ENCODE measurements around the gene DISC1. TPM values are rescaled to one million over a fixed set of nuclear protein-coding genes. Genes with fewer than 3 reads are reported as not detected.
"Not testable (repeated sequence)": the region's sequence is repeated elsewhere in the genome, so short reads cannot be mapped to it uniquely, and the experiment has no call there.

DISC1 gene
- total RNA-seq, 2 donors from 2014 or later = 8.0 to 9.4 TPM

DNA sequence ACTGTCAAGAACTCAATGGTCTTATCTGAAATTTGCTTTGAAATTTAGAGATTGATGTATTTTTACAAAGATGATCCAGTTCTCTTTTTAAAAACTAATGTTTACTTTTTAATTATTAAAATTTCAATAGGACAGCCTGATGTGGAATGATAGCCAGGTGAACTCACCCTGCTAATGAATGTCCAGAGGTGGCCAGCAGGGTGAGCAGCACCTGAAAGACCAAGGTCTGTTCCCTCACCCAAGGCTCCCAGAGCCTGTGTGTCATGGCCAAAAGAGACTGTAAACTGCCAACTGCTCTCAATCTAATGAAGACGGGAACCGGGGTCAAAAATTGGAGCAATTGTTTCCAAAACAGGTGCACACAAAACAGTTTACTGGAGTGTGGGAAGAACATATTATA lies 340.4 kb downstream of the DISC1 start:
- no peaks in the 10 kb centered on the region for H3K4me1 ChIP-seq (ENCODE audit: control insufficient read depth, insufficient read depth, low read length)
- TF ChIP-seq, protein P1, sequence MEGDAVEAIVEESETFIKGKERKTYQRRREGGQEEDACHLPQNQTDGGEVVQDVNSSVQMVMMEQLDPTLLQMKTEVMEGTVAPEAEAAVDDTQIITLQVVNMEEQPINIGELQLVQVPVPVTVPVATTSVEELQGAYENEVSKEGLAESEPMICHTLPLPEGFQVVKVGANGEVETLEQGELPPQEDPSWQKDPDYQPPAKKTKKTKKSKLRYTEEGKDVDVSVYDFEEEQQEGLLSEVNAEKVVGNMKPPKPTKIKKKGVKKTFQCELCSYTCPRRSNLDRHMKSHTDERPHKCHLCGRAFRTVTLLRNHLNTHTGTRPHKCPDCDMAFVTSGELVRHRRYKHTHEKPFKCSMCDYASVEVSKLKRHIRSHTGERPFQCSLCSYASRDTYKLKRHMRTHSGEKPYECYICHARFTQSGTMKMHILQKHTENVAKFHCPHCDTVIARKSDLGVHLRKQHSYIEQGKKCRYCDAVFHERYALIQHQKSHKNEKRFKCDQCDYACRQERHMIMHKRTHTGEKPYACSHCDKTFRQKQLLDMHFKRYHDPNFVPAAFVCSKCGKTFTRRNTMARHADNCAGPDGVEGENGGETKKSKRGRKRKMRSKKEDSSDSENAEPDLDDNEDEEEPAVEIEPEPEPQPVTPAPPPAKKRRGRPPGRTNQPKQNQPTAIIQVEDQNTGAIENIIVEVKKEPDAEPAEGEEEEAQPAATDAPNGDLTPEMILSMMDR (conservative IDR thresholded peaks at IDR 0.05) = peak; percentile 75
- H3K4me3 Mint-ChIP-seq = no peak overlapping the region
- H3K4me3 ChIP-seq (ENCODE audit: low read length) = no peak overlapping the region
- no peak overlapping the region for H3K27ac Mint-ChIP-seq
- no peaks in the 10 kb centered on the region for H3K36me3 ChIP-seq (ENCODE audit: control insufficient read depth, insufficient read depth, low read length)
- no peaks in the 10 kb centered on the region for H3K27me3 Mint-ChIP-seq (ENCODE audit: insufficient read depth)
- peaks cover 5% of the 10 kb centered on the region for H3K9me3 Mint-ChIP-seq
- WGBS, 2 experiments (ENCODE audit: insufficient coverage in 1 of 2, insufficient read length in 1 of 2) = 83% methylated on average over 2 of the region's 2 CpGs; no CpG with 5 or more reads in 1 of the 2 experiments
- peaks cover 3% of the 10 kb centered on the region for H3K36me3 Mint-ChIP-seq (ENCODE audit: low read depth)
- no peak overlapping the region for H3K9ac ChIP-seq (ENCODE audit: extremely low read depth, low read length, poor library complexity, severe bottlenecking)
- peaks cover 17% of the 10 kb centered on the region for H3K4me1 Mint-ChIP-seq
- no peak overlapping the region for H3K27ac ChIP-seq (ENCODE audit: low read depth, low read length)
- no peaks in the 10 kb centered on the region for H3K27me3 ChIP-seq (ENCODE audit: control insufficient read depth, insufficient read depth, low read length, poor library complexity, severe bottlenecking)
- DNase-seq = peak; percentile 62
- no peaks in the 10 kb centered on the region for H3K9me3 ChIP-seq (ENCODE audit: control insufficient read depth, low read length)

DNA sequence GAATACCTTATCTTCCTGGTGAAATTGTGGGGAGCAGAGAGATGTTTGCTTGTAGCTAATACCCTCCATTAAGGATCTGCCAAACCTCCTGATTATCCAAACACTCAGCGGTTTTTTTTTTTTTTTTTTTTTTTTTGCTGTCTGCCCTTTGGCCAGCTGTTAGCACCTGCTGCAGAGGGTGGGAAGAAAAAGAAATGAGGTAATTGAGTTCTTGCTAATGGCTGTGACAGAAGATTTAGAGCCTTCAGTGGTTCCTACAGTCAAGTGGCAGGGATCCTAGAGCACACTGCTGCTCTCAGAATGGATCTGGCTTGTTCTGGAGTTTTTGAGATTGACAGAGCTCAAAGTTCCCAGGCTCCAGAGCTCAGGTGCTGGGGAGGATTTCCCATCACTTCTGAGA lies 342.5 kb downstream of the DISC1 start:
- no peak overlapping the region for H3K27ac ChIP-seq (ENCODE audit: low read depth, low read length)
- Mint-ChIP-seq H3K4me3 (no peak overlapping the region), H3K27me3 (ENCODE audit: insufficient read depth) (no peaks in the 10 kb centered on the region), H3K36me3 (ENCODE audit: low read depth) (peaks cover 1% of the 10 kb centered on the region), H3K27ac (no peak overlapping the region), H3K4me1 (peaks cover 16% of the 10 kb centered on the region), H3K9me3 (peaks cover 1% of the 10 kb centered on the region)
- WGBS, 2 experiments (ENCODE audit: insufficient coverage in 1 of 2, insufficient read length in 1 of 2) = no CpG with 5 or more reads among the region's 1 CpG
- H3K9me3 ChIP-seq (ENCODE audit: control insufficient read depth, low read length) = no peaks in the 10 kb centered on the region
- no peaks in the 10 kb centered on the region for H3K4me1 ChIP-seq (ENCODE audit: control insufficient read depth, insufficient read depth, low read length)
- no peak for DNase-seq
- H3K9ac ChIP-seq (ENCODE audit: extremely low read depth, low read length, poor library complexity, severe bottlenecking) = no peak overlapping the region
- no peak overlapping the region for H3K4me3 ChIP-seq (ENCODE audit: low read length)
- no peaks in the 10 kb centered on the region for H3K36me3 ChIP-seq (ENCODE audit: control insufficient read depth, insufficient read depth, low read length)
- TF ChIP-seq, protein P1 (conservative IDR thresholded peaks at IDR 0.05) = no peak
- no peaks in the 10 kb centered on the region for H3K27me3 ChIP-seq (ENCODE audit: control insufficient read depth, insufficient read depth, low read length, poor library complexity, severe bottlenecking)

DNA sequence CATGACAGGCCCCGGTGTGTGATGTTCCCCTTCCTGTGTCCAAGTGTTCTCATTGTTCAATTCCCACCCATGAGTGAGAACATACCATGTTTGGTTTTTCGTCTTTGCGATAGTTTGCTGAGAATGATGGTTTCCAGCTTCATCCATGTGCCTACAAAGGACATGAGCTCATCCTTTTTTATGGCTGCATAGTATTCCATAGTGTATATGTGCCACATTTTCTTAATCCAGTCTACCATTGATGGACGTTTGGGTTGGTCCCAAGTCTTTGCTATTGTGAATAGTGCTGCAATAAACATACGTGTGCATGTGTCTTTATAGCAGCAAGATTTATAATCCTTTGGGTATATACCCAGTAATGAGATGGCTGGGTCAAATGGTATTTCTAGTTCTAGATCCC lies 343.2 kb downstream of the DISC1 start:
- H3K27ac Mint-ChIP-seq; H3K36me3 Mint-ChIP-seq (ENCODE audit: low read depth); H3K4me1 Mint-ChIP-seq; H3K9ac ChIP-seq (ENCODE audit: extremely low read depth, low read length, poor library complexity, severe bottlenecking); H3K4me3 Mint-ChIP-seq; H3K27me3 ChIP-seq (ENCODE audit: control insufficient read depth, insufficient read depth, low read length, poor library complexity, severe bottlenecking); H3K36me3 ChIP-seq (ENCODE audit: control insufficient read depth, insufficient read depth, low read length); DNase-seq; H3K9me3 Mint-ChIP-seq; H3K4me3 ChIP-seq (ENCODE audit: low read length); H3K9me3 ChIP-seq (ENCODE audit: control insufficient read depth, low read length); H3K27me3 Mint-ChIP-seq (ENCODE audit: insufficient read depth); H3K27ac ChIP-seq (ENCODE audit: low read depth, low read length); H3K4me1 ChIP-seq (ENCODE audit: control insufficient read depth, insufficient read depth, low read length): not testable (repeated sequence)
- 66 to 93% methylated on average over 2 to 5 of the region's 5 CpGs for WGBS, 2 experiments (ENCODE audit: insufficient coverage in 1 of 2, insufficient read length in 1 of 2)

DNA sequence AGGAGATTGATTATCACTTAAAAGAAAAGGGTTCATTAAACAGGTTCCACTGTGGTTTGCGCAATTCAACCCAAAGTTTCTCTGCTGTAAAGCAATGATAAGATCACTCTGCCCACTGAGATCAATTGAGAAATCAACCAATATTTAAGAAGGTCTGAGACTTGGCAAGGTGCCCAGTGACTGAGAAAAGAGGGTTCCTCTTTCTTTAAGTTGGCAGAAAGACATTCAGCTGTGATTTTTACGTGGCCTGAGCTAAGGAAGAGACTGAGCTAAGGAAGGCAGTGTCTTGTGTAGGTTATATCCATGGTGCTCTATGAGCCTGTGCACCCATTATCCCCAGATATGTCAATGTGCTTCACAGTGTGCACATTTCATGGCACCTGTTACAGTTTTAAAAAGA lies 344.1 kb downstream of the DISC1 start:
- Mint-ChIP-seq H3K4me3 (no peak overlapping the region), H3K4me1 (peaks cover 6% of the 10 kb centered on the region), H3K27ac (no peak overlapping the region), H3K9me3 (no peaks in the 10 kb centered on the region), H3K27me3 (ENCODE audit: insufficient read depth) (no peaks in the 10 kb centered on the region), H3K36me3 (ENCODE audit: low read depth) (no peaks in the 10 kb centered on the region)
- no peaks in the 10 kb centered on the region for H3K27me3 ChIP-seq (ENCODE audit: control insufficient read depth, insufficient read depth, low read length, poor library complexity, severe bottlenecking)
- no peaks in the 10 kb centered on the region for H3K36me3 ChIP-seq (ENCODE audit: control insufficient read depth, insufficient read depth, low read length)
- DNase-seq = no peak
- TF ChIP-seq, protein P1 (conservative IDR thresholded peaks at IDR 0.05) = no peak
- no peaks in the 10 kb centered on the region for H3K9me3 ChIP-seq (ENCODE audit: control insufficient read depth, low read length)
- WGBS, 2 experiments (ENCODE audit: insufficient coverage in 1 of 2, insufficient read length in 1 of 2) = 98 to 100% methylated on average over 2 of the region's 2 CpGs
- H3K27ac ChIP-seq (ENCODE audit: low read depth, low read length) = no peak overlapping the region
- no peaks in the 10 kb centered on the region for H3K4me1 ChIP-seq (ENCODE audit: control insufficient read depth, insufficient read depth, low read length)
- H3K9ac ChIP-seq (ENCODE audit: extremely low read depth, low read length, poor library complexity, severe bottlenecking) = no peak overlapping the region
- H3K4me3 ChIP-seq (ENCODE audit: low read length) = no peak overlapping the region
